WTC11 (cell line): Measurements from ENCODE around the gene NRIP2. TPM values are rescaled to one million over a fixed set of nuclear protein-coding genes. Genes with fewer than 3 reads are reported as not detected.

ENCODE experiments used
- ATAC-seq: fragments of 200-7000 bp; cut with Tn5 transposase; 2 replicates; pipeline ENCODE4 v1.10.0; 2021; ENCODE audit warnings: mild to moderate bottlenecking, moderate library complexity
- CTCF ChIA-PET: fragments of 300-600 bp; sonication (Branson Sonifier 250); formaldehyde crosslinking; loops from one replicate; lab custom pipeline; 2021; ENCODE audit warnings: antibody characterized with exemption; lab: Charles Lee
- POLR2A ChIA-PET: fragments of 350-600 bp; sonication (Branson Sonifier 250); formaldehyde crosslinking; loops from one replicate; lab custom pipeline; 2021; ENCODE audit warnings: antibody characterized with exemption; lab: Charles Lee
- DNase-seq: peaks from one replicate; pipeline ENCODE4 v3.0.0; 2021; ENCODE audit warnings: low spot score
- H3K27ac Mint-ChIP-seq: 2 replicates; pipeline ENCODE4 v1.8.0; 2021; ENCODE audit warnings: mixed read lengths
- H3K27me3 Mint-ChIP-seq: 2 replicates; pipeline ENCODE4 v1.8.0; 2021; ENCODE audit warnings: low read depth, mild to moderate bottlenecking, moderate library complexity, mixed read lengths
- H3K36me3 Mint-ChIP-seq: 2 replicates; pipeline ENCODE4 v1.8.0; 2021; ENCODE audit warnings: mixed read lengths
- H3K4me1 Mint-ChIP-seq: 2 replicates; pipeline ENCODE4 v1.8.0; 2022; ENCODE audit warnings: mixed read lengths
- H3K4me3 Mint-ChIP-seq: 2 replicates; pipeline ENCODE4 v1.8.0; 2021; ENCODE audit warnings: mild to moderate bottlenecking, moderate library complexity, mixed read lengths
- H3K9me3 Mint-ChIP-seq: 2 replicates; pipeline ENCODE4 v1.8.0; 2021; ENCODE audit warnings: mixed read lengths
- AFF4 ChIP-seq: sonication (generic); formaldehyde crosslinking; IDR thresholded peaks from 2 replicates; pipeline ENCODE4 v1.8.1; 2023; ENCODE audit warnings: mild to moderate bottlenecking, missing genetic modification reagents, borderline replicate concordance
- ATF6 ChIP-seq: sonication (generic); formaldehyde crosslinking; IDR thresholded peaks from 2 replicates; pipeline ENCODE4 v1.8.1; 2023; ENCODE audit warnings: mild to moderate bottlenecking, missing genetic modification reagents
- CBFB ChIP-seq: sonication (generic); formaldehyde crosslinking; IDR thresholded peaks from 2 replicates; pipeline ENCODE4 v1.8.1; 2022; ENCODE audit warnings: mild to moderate bottlenecking, low read depth, missing genetic modification reagents
- CREB1 ChIP-seq: sonication (generic); formaldehyde crosslinking; IDR thresholded peaks from 2 replicates; pipeline ENCODE4 v1.8.0; 2023; ENCODE audit warnings: mild to moderate bottlenecking, missing genetic modification reagents
- CREM ChIP-seq: sonication (generic); formaldehyde crosslinking; IDR thresholded peaks from 2 replicates; pipeline ENCODE4 v1.8.1; 2022; ENCODE audit warnings: mild to moderate bottlenecking, missing genetic modification reagents, moderate library complexity
- CTCF ChIP-seq: fragments of 200-600 bp; IDR thresholded peaks from 2 replicates; pipeline ENCODE4 v1.8.0; 2022; ENCODE audit warnings: antibody characterized with exemption
- EMX1 ChIP-seq: fragments of 250-450 bp; sonication (Bioruptor Pico); IDR thresholded peaks from 2 replicates; pipeline ENCODE4 v1.8.0; 2021; ENCODE audit warnings: mild to moderate bottlenecking
- ESRRA ChIP-seq: sonication (generic); formaldehyde crosslinking; IDR thresholded peaks from 2 replicates; pipeline ENCODE4 v1.8.1; 2022; ENCODE audit warnings: mild to moderate bottlenecking, missing genetic modification reagents, borderline replicate concordance
- ETV6 ChIP-seq: sonication (generic); formaldehyde crosslinking; IDR thresholded peaks from 2 replicates; pipeline ENCODE4 v1.8.1; 2022; ENCODE audit warnings: mild to moderate bottlenecking, missing genetic modification reagents
- GRHL2 ChIP-seq: fragments of 250-450 bp; sonication (Bioruptor Pico); IDR thresholded peaks from 2 replicates; pipeline ENCODE4 v1.8.0; 2022; ENCODE audit warnings: mild to moderate bottlenecking, moderate library complexity; ENCODE audit not compliant: insufficient replicate concordance, severe bottlenecking
- HMGXB4 ChIP-seq: sonication (generic); formaldehyde crosslinking; IDR thresholded peaks from 2 replicates; pipeline ENCODE4 v1.8.1; 2023; ENCODE audit warnings: mild to moderate bottlenecking, moderate library complexity, missing genetic modification reagents
- IRF1 ChIP-seq: sonication (generic); formaldehyde crosslinking; IDR thresholded peaks from 2 replicates; pipeline ENCODE4 v1.8.0; 2023; ENCODE audit warnings: missing genetic modification reagents
- JAZF1 ChIP-seq: fragments of 250-450 bp; sonication (Bioruptor Pico); IDR thresholded peaks from 2 replicates; pipeline ENCODE4 v1.9.0; 2021; ENCODE audit warnings: moderate library complexity, mild to moderate bottlenecking, inconsistent platforms
- NFATC4 ChIP-seq: fragments of 250-450 bp; sonication (Bioruptor Pico); IDR thresholded peaks from 2 replicates; pipeline ENCODE4 v1.9.0; 2021; ENCODE audit warnings: mild to moderate bottlenecking
- NR1H2 ChIP-seq: sonication (generic); formaldehyde crosslinking; IDR thresholded peaks from 2 replicates; pipeline ENCODE4 v1.9.0; 2021; ENCODE audit warnings: mild to moderate bottlenecking, moderate library complexity, missing genetic modification reagents
- RORB ChIP-seq: fragments of 250-450 bp; sonication (Bioruptor Pico); IDR thresholded peaks from 2 replicates; pipeline ENCODE4 v1.9.0; 2021; ENCODE audit warnings: mild to moderate bottlenecking
- SMAD4 ChIP-seq: sonication (generic); formaldehyde crosslinking; IDR thresholded peaks from 2 replicates; pipeline ENCODE4 v1.8.0; 2022; ENCODE audit warnings: mild to moderate bottlenecking, missing genetic modification reagents
- TEAD1 ChIP-seq: sonication (generic); formaldehyde crosslinking; IDR thresholded peaks from 2 replicates; pipeline ENCODE4 v1.8.0; 2022; ENCODE audit warnings: mild to moderate bottlenecking, missing genetic modification reagents
- ZBTB21 ChIP-seq: sonication (generic); formaldehyde crosslinking; IDR thresholded peaks from 2 replicates; pipeline ENCODE4 v1.8.1; 2023; ENCODE audit warnings: mild to moderate bottlenecking, missing genetic modification reagents, borderline replicate concordance
- ZNF396 ChIP-seq: fragments of 250-450 bp; sonication (Bioruptor Pico); IDR thresholded peaks from 2 replicates; pipeline ENCODE4 v1.8.0; 2021; ENCODE audit warnings: mild to moderate bottlenecking, moderate library complexity, borderline replicate concordance
- ZNF416 ChIP-seq: fragments of 250-450 bp; sonication (Bioruptor Pico); IDR thresholded peaks from 2 replicates; pipeline ENCODE4 v1.9.0; 2021; ENCODE audit warnings: mild to moderate bottlenecking, inconsistent platforms
- ZNF671 ChIP-seq: fragments of 250-450 bp; sonication (Bioruptor Pico); IDR thresholded peaks from 2 replicates; pipeline ENCODE4 v1.8.0; 2021; ENCODE audit warnings: mild to moderate bottlenecking
- ZSCAN18 ChIP-seq: fragments of 250-450 bp; sonication (Bioruptor Pico); IDR thresholded peaks from 2 replicates; pipeline ENCODE4 v2.1.2; 2022; ENCODE audit warnings: mild to moderate bottlenecking, moderate library complexity
- total RNA-seq: library from RNA; stranded (reverse); gene quantifications from 3 replicates; pipeline ENCODE4 v1.2.3, GENCODE V29; 2021

NRIP2 gene
- total RNA-seq, 1 experiment from 2014 or later: not detected

GRCh38 chr12:2832550-2833127 is 2.2 kb downstream of the NRIP2 start:
- DNase-seq (no peak), ATAC-seq (no peak)
- peaks cover 16% of the 10 kb centered on the region for H3K4me1 Mint-ChIP-seq
- H3K4me3 Mint-ChIP-seq: no peak overlapping the region
- no peaks in the 10 kb centered on the region; the same call in none of the 2 replicates for H3K27me3 Mint-ChIP-seq
- no peaks in the 10 kb centered on the region for H3K9me3 Mint-ChIP-seq
- POLR2A ChIA-PET: no interaction called here
- H3K27ac Mint-ChIP-seq: no peak overlapping the region
- TF ChIP-seq RORB (CRISPR knock-in tag): no peak
- no peak for TF ChIP-seq SMAD4
- TF ChIP-seq ATF6 (CRISPR knock-in tag): no peak
- no peak for TF ChIP-seq AFF4 (CRISPR knock-in tag)
- TF ChIP-seq NFATC4 (CRISPR knock-in tag): no peak
- no peak for TF ChIP-seq ZNF671
- no peak for TF ChIP-seq IRF1
- TF ChIP-seq ZNF396 (CRISPR knock-in tag): no peak
- TF ChIP-seq EMX1 (CRISPR knock-in tag): no peak
- no peak for TF ChIP-seq TEAD1 (CRISPR knock-in tag)
- no peak for TF ChIP-seq ZSCAN18
- TF ChIP-seq ESRRA (CRISPR knock-in tag): no peak
- TF ChIP-seq JAZF1: no peak
- no peak for TF ChIP-seq ETV6 (CRISPR knock-in tag)
- TF ChIP-seq, all 79 proteins: peak for 0
- CTCF ChIA-PET: interaction anchor here (0.5 to 4.0 kb wide), 4 partner anchors 13 to 326 kb away, joined by 3 to 45 read pairs (median 4); no protein-coding TSS in a partner anchor
- peaks cover 18% of the 10 kb centered on the region for H3K36me3 Mint-ChIP-seq

- ATAC-seq: no peak
- ChIA-PET POLR2A (no interaction called here), CTCF (no interaction called here)
- no peak overlapping the region for H3K27ac Mint-ChIP-seq
- no peak for DNase-seq
- H3K4me1 Mint-ChIP-seq: peaks cover 17% of the 10 kb centered on the region
- H3K27me3 Mint-ChIP-seq: no peaks in the 10 kb centered on the region; the same call in 1 of the 2 replicates
- H3K36me3 Mint-ChIP-seq: peaks cover 43% of the 10 kb centered on the region
- H3K4me3 Mint-ChIP-seq: no peak overlapping the region
- H3K9me3 Mint-ChIP-seq: no peaks in the 10 kb centered on the region
- TF ChIP-seq ZNF416 (CRISPR knock-in tag) (no peak), CREM (CRISPR knock-in tag) (no peak), SMAD4 (no peak), CTCF (no peak), HMGXB4 (CRISPR knock-in tag) (no peak), CREB1 (CRISPR knock-in tag) (no peak), ZBTB21 (CRISPR knock-in tag) (no peak), NR1H2 (no peak), CBFB (CRISPR knock-in tag) (no peak), EMX1 (CRISPR knock-in tag) (no peak), GRHL2 (CRISPR knock-in tag) (no peak)
These were observed 5.6 kb downstream of the NRIP2 start for GRCh38 chr12:2829275-2829674.
